Panc1 (cell line): ENCODE results near the gene ZBTB43. TPM values are rescaled to one million over a fixed set of nuclear protein-coding genes. Genes with fewer than 3 reads are reported as not detected.

Source experiments
- ATAC-seq: fragments of 200-7000 bp; cut with Tn5 transposase; 2 replicates; pipeline ENCODE4 v1.9.1; 2020; ENCODE audit warnings: mild to moderate bottlenecking, moderate library complexity
- BruUV-seq: library from RNA; stranded (reverse); fragments of 400-500 nt; replicated peaks from 2 replicates; lab custom pipeline; 2021; lab: Mats Ljungman, UMichigan
- CTCF ChIA-PET: fragments of 300-600 bp; sonication (Branson Sonifier 250); formaldehyde crosslinking; loops from one replicate; lab custom pipeline; 2022; ENCODE audit warnings: antibody characterized with exemption; lab: Charles Lee
- POLR2A ChIA-PET: fragments of 300-600 bp; sonication (Branson Sonifier 250); formaldehyde crosslinking; loops from one replicate; lab custom pipeline; 2022; ENCODE audit warnings: antibody characterized with exemption; lab: Charles Lee
- DNase-seq: peaks from one replicate; pipeline ENCODE4 v3.0.0-alpha.2; 2010; ENCODE audit warnings: low read depth, low spot score
- H3K27ac ChIP-seq: 2 replicates; pipeline ENCODE4 v1.5.1; 2011; ENCODE audit warnings: mild to moderate bottlenecking, low read length, inconsistent platforms
- H3K27me3 ChIP-seq: fragments of 200-500 bp; sonication (Bioruptor generic); 2 replicates; pipeline ENCODE4 v1.6.0; 2014; ENCODE audit warnings: low read length, inconsistent platforms; ENCODE audit not compliant: control insufficient read depth, insufficient read depth
- H3K36me3 ChIP-seq: fragments of 200-500 bp; sonication (Bioruptor generic); 2 replicates; pipeline ENCODE4 v1.5.1; 2014; ENCODE audit warnings: inconsistent platforms, mild to moderate bottlenecking, low read length, moderate library complexity; ENCODE audit not compliant: control insufficient read depth, insufficient read depth
- H3K4me1 ChIP-seq: 2 replicates; pipeline ENCODE4 v1.5.1; 2011; ENCODE audit warnings: inconsistent platforms, mild to moderate bottlenecking, low read length, moderate library complexity; ENCODE audit not compliant: control insufficient read depth, insufficient read depth
- H3K4me3 ChIP-seq, 2 experiments: 2 replicates each; pipeline ENCODE4 v1.5.1; 2011 to 2012; ENCODE audit warnings: low read depth in 2 of 2, low read length in 2 of 2, mild to moderate bottlenecking in 2 of 2, inconsistent platforms in 1 of 2, moderate library complexity in 1 of 2
- H3K9me3 ChIP-seq: fragments of 200-500 bp; sonication (Bioruptor generic); 2 replicates; pipeline ENCODE4 v1.5.1; 2014; ENCODE audit warnings: low read depth, mild to moderate bottlenecking, inconsistent platforms, low read length, moderate library complexity; ENCODE audit not compliant: control insufficient read depth, insufficient read depth
- CTCF ChIP-seq: fragments of 450-650 bp; IDR thresholded peaks from 2 replicates; pipeline ENCODE4 v1.5.1; 2017; ENCODE audit warnings: mild to moderate bottlenecking
- POLR2AphosphoS5 ChIP-seq: IDR thresholded peaks from 2 replicates; pipeline ENCODE4 v1.6.1; 2012; ENCODE audit warnings: mild to moderate bottlenecking, low read depth, low read length, moderate library complexity
- REST ChIP-seq, 2 experiments: IDR thresholded peaks; 2 replicates each; pipeline ENCODE4 v1.6.1; 2011 to 2012; ENCODE audit warnings: low read depth in 2 of 2, control low read depth in 1 of 2, low read length in 1 of 2, mild to moderate bottlenecking in 1 of 2, moderate library complexity in 1 of 2; ENCODE audit not compliant: insufficient read depth in 1 of 2
- SIN3A ChIP-seq: IDR thresholded peaks from 2 replicates; pipeline ENCODE4 v1.6.1; 2012; ENCODE audit warnings: low read depth, mild to moderate bottlenecking, low read length, moderate library complexity, borderline replicate concordance; ENCODE audit not compliant: insufficient read depth
- TCF7L2 ChIP-seq: IDR thresholded peaks from 2 replicates; pipeline ENCODE4 v1.6.1; 2011; ENCODE audit warnings: mild to moderate bottlenecking, low read depth, low read length, inconsistent platforms
- in situ Hi-C: cut with HindIII; loops from 2 replicates; pipeline ENCODE4 v1.10.0; 2016; ENCODE audit warnings: low sequenced_read_pairs, low pct_unique_long_range_greater_than_20kb
- intact Hi-C: fragments of 100-400 bp; cut with micrococcal nuclease; formaldehyde crosslinking; loops from one replicate; pipeline ENCODE4 v1.10.0; 2022; ENCODE audit not compliant: unreplicated experiment
- total RNA-seq: library from RNA; stranded (reverse); gene quantifications from one replicate; pipeline ENCODE4 v1.2.1, GENCODE V29; 2021; ENCODE audit not compliant: unreplicated experiment

The ZBTB43 gene
- total RNA-seq, 1 experiment from 2014 or later = 9.7 TPM

GRCh38 chr9:126799034-126799433 lies 5.8 kb upstream of the ZBTB43 start:
- DNase-seq (no peak), ATAC-seq (no peak)
- Histone ChIP-seq H3K4me1 (no peaks in the 10 kb centered on the region), H3K9me3 (no peaks in the 10 kb centered on the region), H3K4me3 (no peak overlapping the region), H3K27me3 (no peaks in the 10 kb centered on the region), H3K27ac (no peak overlapping the region), H3K36me3 (no peaks in the 10 kb centered on the region)
- ChIA-PET POLR2A (no interaction called here), CTCF (no interaction called here)
- TF ChIP-seq SIN3A (no peak), TCF7L2 (no peak), POLR2AphosphoS5 (no peak), CTCF (no peak), REST (IDR thresholded peaks at IDR 0.05; ENCODE audit: insufficient read depth in 1 of 2, low read depth in 2 of 2, low read length in 1 of 2) (no peak)
- no TSS peak for BruUV-seq
- intact Hi-C loops (no loop called here), in situ Hi-C loops (no loop called here)

GRCh38 chr9:126802318-126803059 lies 2.4 kb upstream of the ZBTB43 start:
- ChIA-PET CTCF (interaction anchor here (0.7 kb wide), 1 partner anchor 51 kb away, joined by 3 read pairs; no protein-coding TSS in a partner anchor), POLR2A (no interaction called here)
- Histone ChIP-seq H3K4me3 (no peak overlapping the region), H3K36me3 (no peaks in the 10 kb centered on the region; the same call in 1 of the 2 replicates), H3K4me1 (peaks cover 8% of the 10 kb centered on the region; the same call in 1 of the 2 replicates), H3K27me3 (no peaks in the 10 kb centered on the region), H3K27ac (no peak overlapping the region), H3K9me3 (no peaks in the 10 kb centered on the region)
- in situ Hi-C loops (no loop called here), intact Hi-C loops (no loop called here)
- ATAC-seq (no peak), DNase-seq (no peak)
- TF ChIP-seq POLR2AphosphoS5 (no peak), SIN3A (no peak), CTCF (no peak), REST (IDR thresholded peaks at IDR 0.05; ENCODE audit: insufficient read depth in 1 of 2, low read depth in 2 of 2, low read length in 1 of 2) (no peak), TCF7L2 (no peak)
- BruUV-seq = no TSS peak
